H1 (cell line): ENCODE measurements around the gene SPINT2.

Experiments
- BCL11A ChIP-seq, 2 experiments: IDR thresholded peaks; one replicate each; pipeline ENCODE4 v1.6.1; 2011; ENCODE audit warnings: low read depth in 2 of 2, low read length in 2 of 2, mild to moderate bottlenecking in 2 of 2
- JUND ChIP-seq: IDR thresholded peaks from 2 replicates; pipeline ENCODE4 v1.6.1; 2011; ENCODE audit warnings: mild to moderate bottlenecking, improper control_type of control experiment, low read length
- POLR2A ChIP-seq, 2 experiments: IDR thresholded peaks; 1 replicate in 1 of 2; 2 replicates in 1 of 2; pipeline ENCODE4 v1.6.1; 2011; ENCODE audit warnings: low read depth in 2 of 2, low read length in 2 of 2, mild to moderate bottlenecking in 2 of 2; ENCODE audit errors: control extremely low read depth in 1 of 2
- POLR2AphosphoS5 ChIP-seq: IDR thresholded peaks from 2 replicates; pipeline ENCODE4 v1.6.1; 2011; ENCODE audit warnings: low read depth, low read length
- POU5F1 ChIP-seq: IDR thresholded peaks from 2 replicates; pipeline ENCODE4 v1.6.1; 2011; ENCODE audit warnings: low read depth, mild to moderate bottlenecking, low read length, moderate library complexity
- SIN3A ChIP-seq, 2 experiments: IDR thresholded peaks in 1 of 2; conservative IDR thresholded peaks in 1 of 2; 2 replicates each; pipeline ENCODE4 v1.6.1; 2011 to 2012; ENCODE audit warnings: low read length in 2 of 2, improper control_type of control experiment in 1 of 2, low read depth in 1 of 2, mild to moderate bottlenecking in 1 of 2
- TEAD4 ChIP-seq: IDR thresholded peaks from 2 replicates; pipeline ENCODE4 v1.6.1; 2012; ENCODE audit warnings: low read depth, low read length, inconsistent platforms, mixed read lengths
- YY1 ChIP-seq: IDR thresholded peaks from 2 replicates; pipeline ENCODE4 v1.6.1; 2011; ENCODE audit warnings: low read depth, mild to moderate bottlenecking, low read length
- TF ChIP-seq, protein P1 (sequence below), 3 experiments: IDR thresholded peaks; 1 replicate in 2 of 3; 2 replicates in 1 of 3; pipeline versions ENCODE4 v1.5.1 to v1.6.1; 2011; ENCODE audit warnings: low read length in 3 of 3, mild to moderate bottlenecking in 3 of 3, inconsistent platforms in 2 of 3, low read depth in 1 of 3, moderate library complexity in 1 of 3; ENCODE audit not compliant: insufficient read depth in 1 of 3; ENCODE audit errors: control extremely low read depth in 1 of 3

DNA sequence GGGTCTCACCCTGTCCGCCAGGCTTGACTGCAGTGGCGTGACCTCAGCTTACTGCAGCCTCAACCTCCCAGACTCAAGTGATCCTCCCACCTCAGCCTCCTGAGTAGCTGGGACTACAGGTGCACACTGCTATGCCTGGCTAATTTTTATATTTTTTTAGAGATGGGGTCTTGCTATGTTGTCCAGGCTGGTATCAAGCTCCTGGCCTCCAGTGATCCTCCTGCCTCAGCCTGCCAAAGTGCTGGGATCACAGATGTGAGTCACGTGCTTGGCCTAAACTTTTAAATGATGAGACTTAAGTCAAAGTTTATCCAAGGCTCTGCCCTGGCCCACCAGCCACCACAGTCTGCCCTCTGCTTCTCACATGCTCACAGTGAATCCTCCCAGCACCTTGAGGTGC, 41.9 kb downstream of the SPINT2 start:
- TF ChIP-seq POLR2AphosphoS5 (no peak), POU5F1 (no peak), POLR2A (IDR thresholded peaks at IDR 0.05; ENCODE audit: control extremely low read depth in 1 of 2, low read depth in 2 of 2, low read length in 2 of 2) (no peak), SIN3A (conservative IDR thresholded peaks at IDR 0.05 in 1 of 2, IDR thresholded peaks at IDR 0.05 in 1 of 2; ENCODE audit: low read depth in 1 of 2, low read length in 2 of 2) (no peak), YY1 (no peak), TEAD4 (no peak), JUND (no peak), BCL11A (IDR thresholded peaks at IDR 0.05; ENCODE audit: low read depth in 2 of 2, low read length in 2 of 2) (no peak)
- TF ChIP-seq, protein P1, sequence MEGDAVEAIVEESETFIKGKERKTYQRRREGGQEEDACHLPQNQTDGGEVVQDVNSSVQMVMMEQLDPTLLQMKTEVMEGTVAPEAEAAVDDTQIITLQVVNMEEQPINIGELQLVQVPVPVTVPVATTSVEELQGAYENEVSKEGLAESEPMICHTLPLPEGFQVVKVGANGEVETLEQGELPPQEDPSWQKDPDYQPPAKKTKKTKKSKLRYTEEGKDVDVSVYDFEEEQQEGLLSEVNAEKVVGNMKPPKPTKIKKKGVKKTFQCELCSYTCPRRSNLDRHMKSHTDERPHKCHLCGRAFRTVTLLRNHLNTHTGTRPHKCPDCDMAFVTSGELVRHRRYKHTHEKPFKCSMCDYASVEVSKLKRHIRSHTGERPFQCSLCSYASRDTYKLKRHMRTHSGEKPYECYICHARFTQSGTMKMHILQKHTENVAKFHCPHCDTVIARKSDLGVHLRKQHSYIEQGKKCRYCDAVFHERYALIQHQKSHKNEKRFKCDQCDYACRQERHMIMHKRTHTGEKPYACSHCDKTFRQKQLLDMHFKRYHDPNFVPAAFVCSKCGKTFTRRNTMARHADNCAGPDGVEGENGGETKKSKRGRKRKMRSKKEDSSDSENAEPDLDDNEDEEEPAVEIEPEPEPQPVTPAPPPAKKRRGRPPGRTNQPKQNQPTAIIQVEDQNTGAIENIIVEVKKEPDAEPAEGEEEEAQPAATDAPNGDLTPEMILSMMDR (IDR thresholded peaks at IDR 0.05; ENCODE audit: control extremely low read depth in 1 of 3, insufficient read depth in 1 of 3, low read depth in 1 of 3, low read length in 3 of 3) = no peak
